AG04449 (cell line): Measurements from ENCODE around the gene BTNL8.

Experiments
- CTCF ChIA-PET: fragments of 350-600 bp; formaldehyde crosslinking; extraction: SDS; loops from one replicate; lab custom pipeline; 2021; ENCODE audit warnings: antibody characterized with exemption; lab: Yijun Ruan, JAX
- POLR2A ChIA-PET: fragments of 400-600, 350-600 bp; formaldehyde crosslinking; extraction: SDS; loops from one replicate; lab custom pipeline; 2020; ENCODE audit warnings: antibody characterized with exemption, inconsistent platforms; lab: Yijun Ruan, JAX
- DNase-seq: peaks from one replicate; pipeline ENCODE4 v3.0.0-alpha.2; 2010; ENCODE audit warnings: low read depth, low spot score
- H3K4me3 ChIP-seq: 2 replicates; pipeline ENCODE4 v1.5.1; 2011; ENCODE audit warnings: low read depth, mild to moderate bottlenecking, control low read depth, low read length
- TF ChIP-seq, protein P1 (sequence below): IDR thresholded peaks from one replicate; pipeline ENCODE4 v1.5.1; 2011; ENCODE audit warnings: mild to moderate bottlenecking, moderate library complexity, low read length, control low read depth, inconsistent platforms; ENCODE audit not compliant: insufficient read depth; ENCODE audit errors: missing control alignments

BTNL8 gene

DNA sequence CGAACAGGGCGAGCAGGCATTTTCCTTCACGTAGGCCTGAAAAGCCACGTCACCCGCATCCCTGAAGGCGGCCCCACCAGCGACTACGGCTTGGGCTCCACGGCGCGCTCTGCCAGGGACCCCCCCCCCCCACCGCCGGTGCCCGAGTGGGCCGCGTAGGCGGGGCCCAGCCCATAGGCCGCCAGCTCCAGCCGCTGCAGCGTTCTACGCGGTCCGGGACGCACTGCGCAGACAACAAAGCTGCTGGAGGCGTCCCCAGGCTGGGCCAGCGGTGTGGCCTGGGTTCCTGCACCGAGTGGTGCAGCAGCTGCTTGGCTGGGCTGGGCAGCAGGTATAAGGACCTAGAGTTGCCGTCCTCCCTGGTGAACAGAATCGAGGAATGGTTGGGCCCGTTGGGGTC is 71.4 kb downstream of the BTNL8 start:
- no peak for DNase-seq
- ChIA-PET POLR2A (no interaction called here), CTCF (no interaction called here)
- TF ChIP-seq, protein P1, sequence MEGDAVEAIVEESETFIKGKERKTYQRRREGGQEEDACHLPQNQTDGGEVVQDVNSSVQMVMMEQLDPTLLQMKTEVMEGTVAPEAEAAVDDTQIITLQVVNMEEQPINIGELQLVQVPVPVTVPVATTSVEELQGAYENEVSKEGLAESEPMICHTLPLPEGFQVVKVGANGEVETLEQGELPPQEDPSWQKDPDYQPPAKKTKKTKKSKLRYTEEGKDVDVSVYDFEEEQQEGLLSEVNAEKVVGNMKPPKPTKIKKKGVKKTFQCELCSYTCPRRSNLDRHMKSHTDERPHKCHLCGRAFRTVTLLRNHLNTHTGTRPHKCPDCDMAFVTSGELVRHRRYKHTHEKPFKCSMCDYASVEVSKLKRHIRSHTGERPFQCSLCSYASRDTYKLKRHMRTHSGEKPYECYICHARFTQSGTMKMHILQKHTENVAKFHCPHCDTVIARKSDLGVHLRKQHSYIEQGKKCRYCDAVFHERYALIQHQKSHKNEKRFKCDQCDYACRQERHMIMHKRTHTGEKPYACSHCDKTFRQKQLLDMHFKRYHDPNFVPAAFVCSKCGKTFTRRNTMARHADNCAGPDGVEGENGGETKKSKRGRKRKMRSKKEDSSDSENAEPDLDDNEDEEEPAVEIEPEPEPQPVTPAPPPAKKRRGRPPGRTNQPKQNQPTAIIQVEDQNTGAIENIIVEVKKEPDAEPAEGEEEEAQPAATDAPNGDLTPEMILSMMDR: no peak
- no peak overlapping the region for H3K4me3 ChIP-seq

DNA sequence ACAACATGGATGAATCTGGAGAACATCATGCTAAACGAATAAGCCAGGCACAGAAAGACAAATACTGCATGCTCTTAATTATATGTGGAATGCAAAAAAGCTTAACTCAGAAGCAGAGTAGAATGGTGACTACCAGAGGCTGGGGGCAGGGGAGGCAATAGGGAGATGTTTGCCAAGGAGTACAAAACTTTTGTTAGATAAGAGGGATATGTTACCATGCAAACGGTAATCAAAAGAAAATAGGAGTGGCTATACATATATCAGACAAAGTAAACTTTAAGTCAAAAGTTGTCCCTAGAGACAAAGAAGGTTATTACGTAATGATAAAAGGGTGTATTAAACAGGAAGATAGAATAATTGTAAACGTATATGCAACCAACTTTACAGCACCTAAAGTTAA is 71.9 kb downstream of the BTNL8 start:
- CTCF ChIA-PET: no interaction called here
- DNase-seq: no peak
- no peak overlapping the region for H3K4me3 ChIP-seq
- POLR2A ChIA-PET: no interaction called here
- TF ChIP-seq, protein P1: no peak

DNA sequence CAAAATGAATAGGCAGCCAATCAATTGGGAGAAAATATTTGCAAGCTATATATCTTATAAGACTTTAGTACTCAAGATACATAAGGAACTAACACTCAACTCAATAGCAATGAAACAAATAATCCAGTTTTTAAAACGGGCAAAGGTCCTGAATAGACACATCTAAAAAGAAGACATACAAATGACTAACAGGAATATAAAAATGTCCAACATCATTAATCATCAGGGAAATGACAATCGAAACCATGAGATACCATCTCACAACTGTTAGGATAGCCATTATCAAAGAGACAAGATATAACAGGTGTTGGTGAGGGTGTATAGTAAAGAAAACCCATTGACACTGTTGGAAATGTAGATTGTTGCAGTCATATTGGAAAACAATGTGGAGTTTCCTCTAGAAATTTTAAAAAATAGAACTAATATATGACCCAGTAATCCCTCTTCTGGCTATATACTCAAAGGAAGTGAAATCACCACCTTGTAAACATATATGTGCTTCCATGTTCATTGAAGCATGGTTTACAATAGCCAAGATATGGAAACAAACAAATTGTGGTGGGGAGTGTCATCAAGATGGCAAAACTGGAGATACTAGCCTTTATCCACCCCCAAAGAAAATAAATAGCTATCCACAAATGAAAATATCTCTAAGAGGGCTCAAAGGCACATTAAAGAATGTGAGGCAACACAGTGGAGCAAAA is 75.8 kb downstream of the BTNL8 start:
- TF ChIP-seq, protein P1: no peak
- no peak for DNase-seq
- H3K4me3 ChIP-seq: no peak overlapping the region
- POLR2A ChIA-PET: no interaction called here
- CTCF ChIA-PET: no interaction called here

DNA sequence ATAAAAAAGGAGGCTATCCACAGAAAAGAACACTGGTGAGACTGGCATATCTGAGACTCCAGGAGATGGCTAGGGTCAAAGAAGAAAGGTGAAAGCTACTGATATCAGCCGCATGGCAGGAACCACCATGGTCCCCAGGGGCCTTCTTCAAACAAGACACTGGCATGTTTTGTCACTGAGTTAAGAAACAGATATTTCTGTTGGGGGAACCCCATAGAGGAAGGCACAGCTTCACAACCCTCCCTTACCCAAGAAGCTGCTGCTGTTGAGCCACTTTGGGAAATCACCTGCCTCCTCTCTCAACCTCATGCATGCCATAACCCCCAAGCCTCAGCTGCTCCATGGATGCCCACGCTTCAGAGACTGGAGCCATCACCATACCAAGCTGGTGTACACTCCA is 76.4 kb downstream of the BTNL8 start:
- no peak for DNase-seq
- CTCF ChIA-PET: no interaction called here
- TF ChIP-seq, protein P1: no peak
- POLR2A ChIA-PET: no interaction called here
- H3K4me3 ChIP-seq: no peak overlapping the region

DNA sequence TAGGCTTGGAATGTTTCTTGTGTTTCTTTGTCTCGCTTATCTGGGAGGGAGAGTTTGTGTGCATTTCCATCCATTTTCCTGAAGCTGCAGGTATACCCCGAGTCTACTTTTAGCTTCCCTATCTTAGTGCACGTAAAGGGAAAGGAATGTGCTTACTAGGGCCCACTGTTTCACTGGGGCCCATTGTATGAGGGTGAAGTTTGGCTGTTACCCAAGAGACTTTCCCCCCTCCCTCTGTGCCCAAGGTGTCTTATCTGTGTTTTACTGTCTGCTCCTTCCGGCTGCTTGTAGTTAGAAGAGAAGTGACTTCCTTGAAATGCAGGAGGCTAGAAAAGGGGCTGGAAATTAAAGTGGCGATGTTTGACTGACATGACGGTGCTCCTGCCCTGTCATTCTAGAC is 77.6 kb downstream of the BTNL8 start:
- H3K4me3 ChIP-seq: no peak overlapping the region
- ChIA-PET CTCF (no interaction called here), POLR2A (no interaction called here)
- TF ChIP-seq, protein P1: no peak
- DNase-seq: no peak

DNA sequence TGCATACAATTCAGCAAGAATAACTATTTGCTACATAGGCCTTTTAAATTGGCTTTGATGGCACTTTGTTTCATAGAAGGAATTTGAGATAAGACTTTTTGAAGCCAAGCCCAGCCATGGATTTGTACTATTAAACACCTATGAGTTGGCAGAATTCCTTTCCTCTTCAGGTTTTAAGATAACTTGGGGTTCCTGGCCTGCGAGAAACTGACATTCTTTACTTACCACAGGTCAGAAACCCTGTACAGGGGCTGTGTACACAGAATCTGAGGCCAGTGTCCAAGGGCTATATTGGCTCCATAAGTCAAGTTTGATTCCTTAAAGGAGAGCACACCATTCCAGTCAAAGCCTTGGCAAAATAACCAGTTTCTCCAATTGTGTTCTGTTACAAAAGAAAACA is 78.9 kb downstream of the BTNL8 start:
- POLR2A ChIA-PET: no interaction called here
- CTCF ChIA-PET: no interaction called here

More for the DNA sequence above, 78.9 kb downstream of the BTNL8 start:
- TF ChIP-seq, protein P1: no peak
- no peak overlapping the region for H3K4me3 ChIP-seq
- no peak for DNase-seq
